ENCODE data around the gene LRCH1.

The LRCH1 gene

GRCh38 chr13:46569456-46569855 lies 16.5 kb downstream of the LRCH1 start:
- Histone ChIP-seq H3K27ac (no peak overlapping the region), H4K20me1 (ENCODE audit: insufficient read depth) (no peaks in the 10 kb centered on the region)

DNA sequence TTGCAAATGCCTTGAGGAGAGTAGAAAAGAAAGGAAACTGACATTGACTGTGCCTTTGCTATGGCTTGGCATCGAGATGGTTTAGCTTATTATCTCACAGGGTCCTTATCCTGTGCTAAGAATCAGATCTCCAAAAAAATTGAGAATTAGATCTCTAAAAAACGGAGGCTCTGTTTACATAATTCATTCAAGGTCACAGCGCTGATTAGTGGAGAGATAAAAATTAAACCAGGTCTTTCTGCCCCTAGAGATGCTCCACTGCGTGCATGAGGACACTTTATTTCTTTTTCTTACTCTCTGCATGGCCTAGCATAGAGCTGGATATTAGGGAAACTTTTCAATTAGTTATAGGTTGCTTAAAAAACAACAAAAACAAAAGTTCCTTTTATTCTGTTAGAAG lies 17.3 kb downstream of the LRCH1 start:
- no peak overlapping the region for H3K27ac ChIP-seq
- no peak overlapping the region for H2AFZ ChIP-seq (ENCODE audit: low read depth)
- no peaks in the 10 kb centered on the region for H3K27me3 ChIP-seq (ENCODE audit: insufficient read depth, low read depth)
- H3K36me3 ChIP-seq (ENCODE audit: insufficient read depth) = no peaks in the 10 kb centered on the region
- no peak overlapping the region for H3K4me2 ChIP-seq
- no peak for TF ChIP-seq CTCF (conservative IDR thresholded peaks at IDR 0.05; ENCODE audit: low read depth, low read length)
- no peak overlapping the region for H3K9ac ChIP-seq
- no peaks in the 10 kb centered on the region for H4K20me1 ChIP-seq (ENCODE audit: insufficient read depth)
- no peak overlapping the region for H3K4me3 ChIP-seq (IDR thresholded peaks at IDR 0.05; ENCODE audit: insufficient read depth, low read depth, low read length)
- H3K4me1 ChIP-seq (ENCODE audit: low read depth, poor library complexity, severe bottlenecking) = no peaks in the 10 kb centered on the region
- H3K79me2 ChIP-seq (ENCODE audit: insufficient read depth, low read depth) = peaks cover 8% of the 10 kb centered on the region; the same call in 1 of the 2 replicates

More at GRCh38 chr13:46569456-46569855, 16.5 kb downstream of the LRCH1 start:
- Histone ChIP-seq H3K4me3 (IDR thresholded peaks at IDR 0.05; ENCODE audit: insufficient read depth, low read depth, low read length) (no peak overlapping the region), H3K79me2 (ENCODE audit: insufficient read depth, low read depth) (peaks cover 8% of the 10 kb centered on the region; the same call in 1 of the 2 replicates), H2AFZ (ENCODE audit: low read depth) (no peak overlapping the region), H3K4me1 (ENCODE audit: low read depth, poor library complexity, severe bottlenecking) (no peaks in the 10 kb centered on the region), H3K27me3 (ENCODE audit: insufficient read depth, low read depth) (no peaks in the 10 kb centered on the region), H3K36me3 (ENCODE audit: insufficient read depth) (no peaks in the 10 kb centered on the region), H3K4me2 (no peak overlapping the region), H3K9ac (no peak overlapping the region)
- no peak for TF ChIP-seq CTCF (conservative IDR thresholded peaks at IDR 0.05; ENCODE audit: low read depth, low read length)

DNA sequence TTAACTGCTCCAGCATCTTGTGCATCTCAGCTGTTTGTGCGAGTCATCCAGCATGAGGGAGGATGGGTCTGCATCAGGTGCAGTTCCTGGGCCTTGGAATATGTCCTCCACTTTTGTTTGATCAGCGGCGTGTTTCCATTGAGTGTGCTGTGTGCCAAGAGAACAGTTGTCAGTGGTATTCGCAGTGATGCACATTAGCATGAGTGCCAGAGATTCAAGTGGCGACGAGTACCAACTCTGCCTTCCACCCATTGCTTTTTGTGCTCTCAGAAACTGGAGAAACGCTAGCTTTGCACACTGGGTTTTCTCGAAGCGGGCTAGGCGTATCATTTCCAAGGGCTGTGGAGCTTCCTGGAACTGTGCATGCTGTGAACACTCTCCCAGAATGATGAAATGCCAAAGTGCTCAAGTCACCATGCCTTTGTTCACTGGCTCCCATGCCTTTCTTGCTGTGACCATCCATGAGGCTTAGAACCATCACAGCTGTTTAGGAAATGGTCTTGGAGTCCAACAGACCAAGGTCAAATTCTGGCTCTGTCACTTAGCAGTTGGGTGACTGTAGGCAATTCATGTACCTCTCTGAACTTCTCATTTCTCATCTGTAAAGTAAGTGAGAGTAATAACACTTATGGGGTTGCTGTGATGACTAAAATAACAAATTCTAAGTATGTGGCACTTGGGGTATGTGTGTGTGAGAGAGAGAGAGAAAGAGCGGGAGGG lies 18.4 kb downstream of the LRCH1 start:
- Histone ChIP-seq H3K36me3 (ENCODE audit: insufficient read depth) (no peaks in the 10 kb centered on the region), H3K79me2 (ENCODE audit: insufficient read depth, low read depth) (peaks cover 11% of the 10 kb centered on the region; the same call in 1 of the 2 replicates), H2AFZ (ENCODE audit: low read depth) (no peak overlapping the region), H3K4me2 (no peak overlapping the region), H3K4me3 (IDR thresholded peaks at IDR 0.05; ENCODE audit: insufficient read depth, low read depth, low read length) (no peak overlapping the region), H4K20me1 (ENCODE audit: insufficient read depth) (no peaks in the 10 kb centered on the region), H3K9ac (no peak overlapping the region), H3K27me3 (ENCODE audit: insufficient read depth, low read depth) (no peaks in the 10 kb centered on the region), H3K27ac (no peak overlapping the region), H3K4me1 (ENCODE audit: low read depth, poor library complexity, severe bottlenecking) (no peaks in the 10 kb centered on the region)
- TF ChIP-seq CTCF (conservative IDR thresholded peaks at IDR 0.05; ENCODE audit: low read depth, low read length) = no peak

- no peaks in the 10 kb centered on the region for H3K36me3 ChIP-seq (ENCODE audit: insufficient read depth)
- no peak overlapping the region for H3K4me3 ChIP-seq (IDR thresholded peaks at IDR 0.05; ENCODE audit: insufficient read depth, low read depth, low read length)
- no peaks in the 10 kb centered on the region for H3K27me3 ChIP-seq (ENCODE audit: insufficient read depth, low read depth)
- no peaks in the 10 kb centered on the region for H3K4me1 ChIP-seq (ENCODE audit: low read depth, poor library complexity, severe bottlenecking)
- H3K79me2 ChIP-seq (ENCODE audit: insufficient read depth, low read depth) = peaks cover 13% of the 10 kb centered on the region; the same call in 1 of the 2 replicates
- no peak overlapping the region for H3K9ac ChIP-seq
- TF ChIP-seq CTCF (conservative IDR thresholded peaks at IDR 0.05; ENCODE audit: low read depth, low read length) = no peak
- no peak overlapping the region for H3K27ac ChIP-seq
- no peak overlapping the region for H2AFZ ChIP-seq (ENCODE audit: low read depth)
- no peak overlapping the region for H3K4me2 ChIP-seq
- no peaks in the 10 kb centered on the region for H4K20me1 ChIP-seq (ENCODE audit: insufficient read depth)
Observed at GRCh38 chr13:46571909-46572595, 19.1 kb downstream of the LRCH1 start.

Measured in KMS-11 (cell line).